OCI-LY3 (cell line): ENCODE results near the gene GANAB.

Source experiments
- H2AFZ ChIP-seq: fragments of 200-600, 300-600 bp; shearing (Covaris generic); 2 replicates; pipeline ENCODE4 v1.6.0; 2014; ENCODE audit warnings: antibody characterized with exemption, low read depth, low read length
- H3K27ac ChIP-seq: fragments of 200-600, 300-600 bp; sonication (generic); 2 replicates; pipeline ENCODE4 v1.5.1; 2014; ENCODE audit warnings: mild to moderate bottlenecking, low read length, moderate library complexity, mixed read lengths
- H3K27me3 ChIP-seq: fragments of 200-600, 300-600 bp; sonication (generic); 2 replicates; pipeline ENCODE4 v1.6.1; 2014; ENCODE audit warnings: low read depth, low read length, mixed read lengths
- H3K36me3 ChIP-seq: fragments of 200-600, 300-600 bp; sonication (generic); replicated peaks from 2 replicates; pipeline ENCODE3; 2014; ENCODE audit warnings: low read depth, low read length, mixed read lengths
- H3K4me1 ChIP-seq: fragments of 300-600, 200-600 bp; sonication (generic); 2 replicates; pipeline ENCODE4 v1.6.1; 2014; ENCODE audit warnings: low read length, mixed read lengths
- H3K4me2 ChIP-seq: fragments of 200-600, 300-600 bp; sonication (generic); 2 replicates; pipeline ENCODE4 v1.6.1; 2014; ENCODE audit warnings: low read length, mixed read lengths
- H3K4me3 ChIP-seq: fragments of 300-600, 200-600 bp; sonication (generic); 2 replicates; pipeline ENCODE4 v1.5.1; 2014; ENCODE audit warnings: antibody characterized with exemption, mild to moderate bottlenecking, low read length, moderate library complexity
- H3K79me2 ChIP-seq: fragments of 300-600, 200-600 bp; shearing (Covaris generic); 2 replicates; pipeline ENCODE4 v1.6.1; 2014; ENCODE audit warnings: mild to moderate bottlenecking, low read length, mixed read lengths
- H3K9ac ChIP-seq: fragments of 300-600, 200-600 bp; shearing (Covaris generic); 2 replicates; pipeline ENCODE4 v1.6.0; 2014; ENCODE audit warnings: mild to moderate bottlenecking, low read length, moderate library complexity
- H3K9me3 ChIP-seq: fragments of 200-600, 300-600 bp; shearing (Covaris generic); 2 replicates; pipeline ENCODE4 v1.6.1; 2014; ENCODE audit warnings: low read length, mixed read lengths; ENCODE audit not compliant: insufficient read depth
- H4K20me1 ChIP-seq: fragments of 200-600, 300-600 bp; sonication (generic); 2 replicates; pipeline ENCODE4 v1.6.1; 2016; ENCODE audit warnings: low read length, mixed read lengths; ENCODE audit not compliant: insufficient read depth
- EZH2phosphoT487 ChIP-seq: fragments of 200-600 bp; shearing (Covaris generic); IDR thresholded peaks from 2 replicates; pipeline ENCODE4 v1.6.1; 2018; ENCODE audit warnings: antibody characterized with exemption, mixed run types, low read depth
- TF ChIP-seq, protein P1 (sequence below): fragments of 200-600, 300-600 bp; sonication (generic); IDR thresholded peaks from 2 replicates; pipeline ENCODE4 v1.5.1; 2014; ENCODE audit warnings: antibody characterized with exemption, low read length, low read depth

Gene GANAB

DNA sequence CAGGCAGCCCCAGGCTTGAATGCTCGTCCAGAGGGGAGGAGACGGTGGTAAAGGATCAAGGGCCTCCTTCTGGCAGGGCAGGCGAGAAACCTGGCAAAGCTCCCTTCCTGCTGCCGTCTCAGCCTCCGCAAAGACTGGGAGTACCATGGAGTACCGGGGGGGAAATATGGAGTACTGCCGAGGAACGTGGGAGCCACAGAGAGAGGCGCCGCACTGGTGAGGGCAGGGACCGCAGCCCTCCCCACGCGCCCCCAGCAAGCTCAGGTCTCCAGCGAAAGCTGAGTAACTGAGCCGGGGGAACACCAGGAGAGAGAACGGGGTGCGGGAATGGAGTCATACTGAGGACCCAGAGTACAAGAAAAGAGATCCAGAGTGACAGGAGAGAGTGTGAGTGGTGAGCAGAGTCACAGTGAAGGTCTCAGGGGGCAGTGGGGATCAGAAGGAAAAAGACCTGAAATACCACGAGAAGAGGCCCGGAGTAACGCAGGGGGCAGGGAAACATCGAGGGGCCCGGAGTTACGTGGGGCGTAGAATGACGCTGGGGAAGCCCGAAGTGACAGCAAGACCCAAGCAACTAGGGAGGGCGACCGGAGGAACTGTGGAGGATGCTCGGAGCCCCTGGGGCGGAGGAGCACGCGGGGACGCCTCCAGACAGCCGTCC lies 34.6 kb downstream of the GANAB start:
- peak overlapping the region; percentile 31 for H2AFZ ChIP-seq

GRCh38 chr11:62610814-62611704 lies 35.4 kb downstream of the GANAB start:
- Histone ChIP-seq H4K20me1 (no peaks in the 10 kb centered on the region), H3K4me3 (peak overlapping the region; percentile 91), H2AFZ (0 out of 2 replicates have a peak overlapping the region, but pooled peaks have one; percentile 31), H3K79me2 (peaks cover 16% of the 10 kb centered on the region), H3K27ac (peak overlapping the region; percentile 72), H3K4me1 (peaks cover 9% of the 10 kb centered on the region), H3K4me2 (peak overlapping the region; percentile 96), H3K9ac (peak overlapping the region; percentile 96), H3K36me3 (peaks cover 15% of the 10 kb centered on the region), H3K27me3 (no peaks in the 10 kb centered on the region), H3K9me3 (no peaks in the 10 kb centered on the region)
- TF ChIP-seq, protein P1, sequence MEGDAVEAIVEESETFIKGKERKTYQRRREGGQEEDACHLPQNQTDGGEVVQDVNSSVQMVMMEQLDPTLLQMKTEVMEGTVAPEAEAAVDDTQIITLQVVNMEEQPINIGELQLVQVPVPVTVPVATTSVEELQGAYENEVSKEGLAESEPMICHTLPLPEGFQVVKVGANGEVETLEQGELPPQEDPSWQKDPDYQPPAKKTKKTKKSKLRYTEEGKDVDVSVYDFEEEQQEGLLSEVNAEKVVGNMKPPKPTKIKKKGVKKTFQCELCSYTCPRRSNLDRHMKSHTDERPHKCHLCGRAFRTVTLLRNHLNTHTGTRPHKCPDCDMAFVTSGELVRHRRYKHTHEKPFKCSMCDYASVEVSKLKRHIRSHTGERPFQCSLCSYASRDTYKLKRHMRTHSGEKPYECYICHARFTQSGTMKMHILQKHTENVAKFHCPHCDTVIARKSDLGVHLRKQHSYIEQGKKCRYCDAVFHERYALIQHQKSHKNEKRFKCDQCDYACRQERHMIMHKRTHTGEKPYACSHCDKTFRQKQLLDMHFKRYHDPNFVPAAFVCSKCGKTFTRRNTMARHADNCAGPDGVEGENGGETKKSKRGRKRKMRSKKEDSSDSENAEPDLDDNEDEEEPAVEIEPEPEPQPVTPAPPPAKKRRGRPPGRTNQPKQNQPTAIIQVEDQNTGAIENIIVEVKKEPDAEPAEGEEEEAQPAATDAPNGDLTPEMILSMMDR, result no peak
- no peak for TF ChIP-seq EZH2phosphoT487

More for the DNA sequence above, 34.6 kb downstream of the GANAB start:
- H3K4me2 ChIP-seq, result peak overlapping the region; percentile 96
- H3K36me3 ChIP-seq, result peaks cover 15% of the 10 kb centered on the region
- no peaks in the 10 kb centered on the region for H4K20me1 ChIP-seq
- H3K27ac ChIP-seq, result peak overlapping the region; percentile 72
- H3K9ac ChIP-seq, result peak overlapping the region; percentile 96
- no peak for TF ChIP-seq EZH2phosphoT487
- TF ChIP-seq, protein P1, result no peak
- no peaks in the 10 kb centered on the region for H3K27me3 ChIP-seq
- H3K4me3 ChIP-seq, result peak overlapping the region; percentile 91
- peaks cover 9% of the 10 kb centered on the region for H3K4me1 ChIP-seq
- H3K79me2 ChIP-seq, result peaks cover 16% of the 10 kb centered on the region
- no peaks in the 10 kb centered on the region for H3K9me3 ChIP-seq

- Histone ChIP-seq H3K4me1 (peaks cover 9% of the 10 kb centered on the region), H3K36me3 (peaks cover 15% of the 10 kb centered on the region), H3K79me2 (peaks cover 16% of the 10 kb centered on the region), H3K4me3 (no peak overlapping the region), H3K9me3 (no peaks in the 10 kb centered on the region), H4K20me1 (no peaks in the 10 kb centered on the region), H3K27me3 (no peaks in the 10 kb centered on the region), H3K27ac (no peak overlapping the region), H3K9ac (no peak overlapping the region), H3K4me2 (no peak overlapping the region), H2AFZ (no peak overlapping the region)
- TF ChIP-seq, protein P1, result no peak
- no peak for TF ChIP-seq EZH2phosphoT487
These were observed 36.0 kb downstream of the GANAB start for GRCh38 chr11:62610403-62610802.

DNA sequence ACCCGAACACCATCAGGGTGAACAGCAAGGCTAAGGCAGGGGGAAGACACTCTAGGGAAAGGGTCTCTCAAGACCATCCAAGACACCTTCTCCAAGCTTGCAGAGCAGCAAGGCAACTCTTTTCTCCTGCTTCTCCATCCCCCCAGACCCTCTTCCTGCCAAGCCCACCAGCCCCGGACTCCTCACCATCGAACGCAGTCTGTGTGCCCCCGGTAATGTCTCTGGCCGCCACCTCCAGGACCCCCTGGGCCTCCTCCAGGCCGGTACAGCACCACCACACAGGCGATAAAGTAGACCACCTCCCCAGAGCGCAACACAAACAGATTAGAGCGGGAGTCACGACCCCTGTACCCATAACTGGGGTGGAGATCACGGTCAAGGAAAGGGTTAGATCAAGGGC lies 37.6 kb downstream of the GANAB start:
- H3K9ac ChIP-seq, result no peak overlapping the region
- H3K27ac ChIP-seq, result no peak overlapping the region
- H3K4me1 ChIP-seq, result peaks cover 9% of the 10 kb centered on the region
- H3K9me3 ChIP-seq, result no peaks in the 10 kb centered on the region
- no peak for TF ChIP-seq EZH2phosphoT487
- TF ChIP-seq, protein P1, result no peak
- peaks cover 16% of the 10 kb centered on the region for H3K79me2 ChIP-seq
- H3K4me3 ChIP-seq, result no peak overlapping the region
- H3K4me2 ChIP-seq, result no peak overlapping the region
- H3K36me3 ChIP-seq, result peaks cover 16% of the 10 kb centered on the region
- no peaks in the 10 kb centered on the region for H4K20me1 ChIP-seq
- no peak overlapping the region for H2AFZ ChIP-seq
- H3K27me3 ChIP-seq, result no peaks in the 10 kb centered on the region
